Measurements from ENCODE around the gene RBMS3. TPM values are rescaled to one million over a fixed set of nuclear protein-coding genes. Genes with fewer than 3 reads are reported as not detected.

RBMS3 gene
- total and polyA plus RNA-seq, 2 experiments from 2014 or later = 3.2 to 7.4 TPM

DNA sequence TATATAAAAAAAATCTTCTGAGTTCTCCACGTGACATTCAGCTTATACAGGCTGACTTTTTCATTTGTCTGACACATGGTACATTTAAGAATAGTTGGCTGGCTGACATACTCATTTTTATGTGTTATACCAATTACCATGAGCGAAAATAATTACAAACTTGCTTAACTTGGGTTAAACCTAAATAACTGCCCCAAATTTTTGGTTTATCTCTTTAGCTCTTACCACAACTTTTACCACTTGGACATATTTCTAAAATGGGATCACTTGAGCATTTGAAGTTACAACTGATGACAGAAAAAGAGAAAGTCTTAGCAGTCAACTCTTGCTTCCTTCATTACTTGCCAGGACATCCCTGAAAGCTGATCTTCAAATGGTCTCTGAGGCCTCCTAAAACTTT, 618.1 kb downstream of the RBMS3 start (continued):
- TF ChIP-seq EZH2phosphoT487 (IDR thresholded peaks at IDR 0.05; ENCODE audit: unreplicated experiment) (no peak), STAT1 (IDR thresholded peaks at IDR 0.05; ENCODE audit: unreplicated experiment) (no peak)

DNA sequence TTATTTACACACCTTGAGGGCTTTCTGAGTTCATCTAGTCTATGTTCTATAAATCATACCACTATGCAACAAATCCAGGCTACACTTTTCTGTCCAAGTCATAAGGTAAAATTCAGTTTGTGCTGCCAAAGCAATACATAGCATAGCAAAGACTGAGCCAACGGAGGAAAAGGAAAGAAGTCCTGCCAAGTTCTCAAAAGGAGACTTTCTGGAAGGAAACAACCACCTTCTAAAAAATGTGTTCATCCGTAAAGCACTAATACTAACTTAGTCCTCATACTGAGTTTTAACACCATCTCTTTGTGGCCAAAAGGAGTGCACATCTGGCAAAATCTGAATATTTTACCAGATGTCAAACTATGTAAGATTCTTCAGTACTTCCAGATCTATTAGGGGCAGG, 620.2 kb downstream of the RBMS3 start:
- Histone ChIP-seq H3F3A (replicated peaks; ENCODE audit: low read depth) (no peaks in the 10 kb centered on the region), H2AFZ (no peak overlapping the region), H3K27ac (ENCODE audit: low read depth) (no peak overlapping the region), H4K20me1 (replicated peaks; ENCODE audit: insufficient read depth) (no peaks in the 10 kb centered on the region), H3K27me3 (ENCODE audit: insufficient read depth) (no peaks in the 10 kb centered on the region), H3K9me2 (ENCODE audit: insufficient read depth) (no peaks in the 10 kb centered on the region; the same call in 1 of the 2 replicates), H3K36me3 (ENCODE audit: insufficient read depth) (no peaks in the 10 kb centered on the region), H3K4me3 (no peak overlapping the region), H3K4me1 (ENCODE audit: insufficient read depth) (no peaks in the 10 kb centered on the region), H3K79me2 (replicated peaks; ENCODE audit: insufficient read depth) (no peaks in the 10 kb centered on the region), H3K4me2 (no peak overlapping the region)
- Mint-ChIP-seq H3K36me3 (ENCODE audit: low read depth) (no peaks in the 10 kb centered on the region), H3K27me3 (ENCODE audit: insufficient read depth, low read depth, poor library complexity) (no peaks in the 10 kb centered on the region), H3K4me1 (peaks cover 5% of the 10 kb centered on the region; the same call in 2 of the 3 replicates), H3K4me3 (no peak overlapping the region), H3K27ac (no peak overlapping the region), H3K9me3 (no peaks in the 10 kb centered on the region)
- ATAC-seq (no peak), DNase-seq (ENCODE audit: low spot score) (no peak)
- no peak for TF ChIP-seq ZNF331 (CRISPR knock-in tag; IDR thresholded peaks at IDR 0.05; ENCODE audit: low read depth)
- no peak for TF ChIP-seq CTCF (conservative IDR thresholded peaks at IDR 0.05; ENCODE audit: low read depth in 2 of 2)
- no peak for TF ChIP-seq EZH2 (IDR thresholded peaks at IDR 0.05; ENCODE audit: low read depth, unreplicated experiment)
- no peak for TF ChIP-seq STAT1 (IDR thresholded peaks at IDR 0.05; ENCODE audit: unreplicated experiment)
- TF ChIP-seq NANOG (IDR thresholded peaks at IDR 0.05; ENCODE audit: borderline replicate concordance) = no peak
- TF ChIP-seq, protein P1, sequence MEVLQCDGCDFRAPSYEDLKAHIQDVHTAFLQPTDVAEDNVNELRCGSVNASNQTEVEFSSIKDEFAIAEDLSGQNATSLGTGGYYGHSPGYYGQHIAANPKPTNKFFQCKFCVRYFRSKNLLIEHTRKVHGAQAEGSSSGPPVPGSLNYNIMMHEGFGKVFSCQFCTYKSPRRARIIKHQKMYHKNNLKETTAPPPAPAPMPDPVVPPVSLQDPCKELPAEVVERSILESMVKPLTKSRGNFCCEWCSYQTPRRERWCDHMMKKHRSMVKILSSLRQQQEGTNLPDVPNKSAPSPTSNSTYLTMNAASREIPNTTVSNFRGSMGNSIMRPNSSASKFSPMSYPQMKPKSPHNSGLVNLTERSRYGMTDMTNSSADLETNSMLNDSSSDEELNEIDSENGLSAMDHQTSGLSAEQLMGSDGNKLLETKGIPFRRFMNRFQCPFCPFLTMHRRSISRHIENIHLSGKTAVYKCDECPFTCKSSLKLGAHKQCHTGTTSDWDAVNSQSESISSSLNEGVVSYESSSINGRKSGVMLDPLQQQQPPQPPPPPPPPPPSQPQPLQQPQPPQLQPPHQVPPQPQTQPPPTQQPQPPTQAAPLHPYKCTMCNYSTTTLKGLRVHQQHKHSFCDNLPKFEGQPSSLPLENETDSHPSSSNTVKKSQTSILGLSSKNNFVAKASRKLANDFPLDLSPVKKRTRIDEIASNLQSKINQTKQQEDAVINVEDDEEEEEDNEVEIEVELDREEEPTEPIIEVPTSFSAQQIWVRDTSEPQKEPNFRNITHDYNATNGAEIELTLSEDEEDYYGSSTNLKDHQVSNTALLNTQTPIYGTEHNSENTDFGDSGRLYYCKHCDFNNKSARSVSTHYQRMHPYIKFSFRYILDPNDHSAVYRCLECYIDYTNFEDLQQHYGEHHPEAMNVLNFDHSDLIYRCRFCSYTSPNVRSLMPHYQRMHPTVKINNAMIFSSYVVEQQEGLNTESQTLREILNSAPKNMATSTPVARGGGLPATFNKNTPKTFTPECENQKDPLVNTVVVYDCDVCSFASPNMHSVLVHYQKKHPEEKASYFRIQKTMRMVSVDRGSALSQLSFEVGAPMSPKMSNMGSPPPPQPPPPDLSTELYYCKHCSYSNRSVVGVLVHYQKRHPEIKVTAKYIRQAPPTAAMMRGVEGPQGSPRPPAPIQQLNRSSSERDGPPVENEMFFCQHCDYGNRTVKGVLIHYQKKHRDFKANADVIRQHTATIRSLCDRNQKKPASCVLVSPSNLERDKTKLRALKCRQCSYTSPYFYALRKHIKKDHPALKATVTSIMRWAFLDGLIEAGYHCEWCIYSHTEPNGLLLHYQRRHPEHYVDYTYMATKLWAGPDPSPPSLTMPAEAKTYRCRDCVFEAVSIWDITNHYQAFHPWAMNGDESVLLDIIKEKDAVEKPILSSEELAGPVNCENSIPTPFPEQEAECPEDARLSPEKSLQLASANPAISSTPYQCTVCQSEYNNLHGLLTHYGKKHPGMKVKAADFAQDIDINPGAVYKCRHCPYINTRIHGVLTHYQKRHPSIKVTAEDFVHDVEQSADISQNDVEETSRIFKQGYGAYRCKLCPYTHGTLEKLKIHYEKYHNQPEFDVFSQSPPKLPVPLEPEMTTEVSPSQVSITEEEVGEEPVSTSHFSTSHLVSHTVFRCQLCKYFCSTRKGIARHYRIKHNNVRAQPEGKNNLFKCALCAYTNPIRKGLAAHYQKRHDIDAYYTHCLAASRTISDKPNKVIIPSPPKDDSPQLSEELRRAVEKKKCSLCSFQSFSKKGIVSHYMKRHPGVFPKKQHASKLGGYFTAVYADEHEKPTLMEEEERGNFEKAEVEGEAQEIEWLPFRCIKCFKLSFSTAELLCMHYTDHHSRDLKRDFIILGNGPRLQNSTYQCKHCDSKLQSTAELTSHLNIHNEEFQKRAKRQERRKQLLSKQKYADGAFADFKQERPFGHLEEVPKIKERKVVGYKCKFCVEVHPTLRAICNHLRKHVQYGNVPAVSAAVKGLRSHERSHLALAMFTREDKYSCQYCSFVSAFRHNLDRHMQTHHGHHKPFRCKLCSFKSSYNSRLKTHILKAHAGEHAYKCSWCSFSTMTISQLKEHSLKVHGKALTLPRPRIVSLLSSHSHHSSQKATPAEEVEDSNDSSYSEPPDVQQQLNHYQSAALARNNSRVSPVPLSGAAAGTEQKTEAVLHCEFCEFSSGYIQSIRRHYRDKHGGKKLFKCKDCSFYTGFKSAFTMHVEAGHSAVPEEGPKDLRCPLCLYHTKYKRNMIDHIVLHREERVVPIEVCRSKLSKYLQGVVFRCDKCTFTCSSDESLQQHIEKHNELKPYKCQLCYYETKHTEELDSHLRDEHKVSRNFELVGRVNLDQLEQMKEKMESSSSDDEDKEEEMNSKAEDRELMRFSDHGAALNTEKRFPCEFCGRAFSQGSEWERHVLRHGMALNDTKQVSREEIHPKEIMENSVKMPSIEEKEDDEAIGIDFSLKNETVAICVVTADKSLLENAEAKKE (CRISPR knock-in tag; IDR thresholded peaks at IDR 0.05) = no peak
- no peak for TF ChIP-seq CREB1 (CRISPR knock-in tag; IDR thresholded peaks at IDR 0.05; ENCODE audit: low read depth)
- no peak for TF ChIP-seq POLR2AphosphoS5 (IDR thresholded peaks at IDR 0.05; ENCODE audit: low read depth)
- TF ChIP-seq EZH2phosphoT487 (IDR thresholded peaks at IDR 0.05; ENCODE audit: unreplicated experiment) = no peak
- TF ChIP-seq, protein P2, sequence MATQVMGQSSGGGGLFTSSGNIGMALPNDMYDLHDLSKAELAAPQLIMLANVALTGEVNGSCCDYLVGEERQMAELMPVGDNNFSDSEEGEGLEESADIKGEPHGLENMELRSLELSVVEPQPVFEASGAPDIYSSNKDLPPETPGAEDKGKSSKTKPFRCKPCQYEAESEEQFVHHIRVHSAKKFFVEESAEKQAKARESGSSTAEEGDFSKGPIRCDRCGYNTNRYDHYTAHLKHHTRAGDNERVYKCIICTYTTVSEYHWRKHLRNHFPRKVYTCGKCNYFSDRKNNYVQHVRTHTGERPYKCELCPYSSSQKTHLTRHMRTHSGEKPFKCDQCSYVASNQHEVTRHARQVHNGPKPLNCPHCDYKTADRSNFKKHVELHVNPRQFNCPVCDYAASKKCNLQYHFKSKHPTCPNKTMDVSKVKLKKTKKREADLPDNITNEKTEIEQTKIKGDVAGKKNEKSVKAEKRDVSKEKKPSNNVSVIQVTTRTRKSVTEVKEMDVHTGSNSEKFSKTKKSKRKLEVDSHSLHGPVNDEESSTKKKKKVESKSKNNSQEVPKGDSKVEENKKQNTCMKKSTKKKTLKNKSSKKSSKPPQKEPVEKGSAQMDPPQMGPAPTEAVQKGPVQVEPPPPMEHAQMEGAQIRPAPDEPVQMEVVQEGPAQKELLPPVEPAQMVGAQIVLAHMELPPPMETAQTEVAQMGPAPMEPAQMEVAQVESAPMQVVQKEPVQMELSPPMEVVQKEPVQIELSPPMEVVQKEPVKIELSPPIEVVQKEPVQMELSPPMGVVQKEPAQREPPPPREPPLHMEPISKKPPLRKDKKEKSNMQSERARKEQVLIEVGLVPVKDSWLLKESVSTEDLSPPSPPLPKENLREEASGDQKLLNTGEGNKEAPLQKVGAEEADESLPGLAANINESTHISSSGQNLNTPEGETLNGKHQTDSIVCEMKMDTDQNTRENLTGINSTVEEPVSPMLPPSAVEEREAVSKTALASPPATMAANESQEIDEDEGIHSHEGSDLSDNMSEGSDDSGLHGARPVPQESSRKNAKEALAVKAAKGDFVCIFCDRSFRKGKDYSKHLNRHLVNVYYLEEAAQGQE (IDR thresholded peaks at IDR 0.05; ENCODE audit: unreplicated experiment) = no peak
- no peak for TF ChIP-seq ZNF114 (CRISPR knock-in tag; IDR thresholded peaks at IDR 0.05)
